SIG-M5 treated with dmso at 0.1 percent for 504 hours (cell line): ENCODE data around the gene PRMT1.
"Not testable (repeated sequence)": the region's sequence is repeated elsewhere in the genome, so short reads cannot be mapped to it uniquely, and the experiment has no call there.

ENCODE experiments used
- DNase-seq: peaks from one replicate; lab custom pipeline; 2025; ENCODE audit not compliant: unreplicated experiment; lab: John Stamatoyannopoulos, UW

The PRMT1 gene

DNA sequence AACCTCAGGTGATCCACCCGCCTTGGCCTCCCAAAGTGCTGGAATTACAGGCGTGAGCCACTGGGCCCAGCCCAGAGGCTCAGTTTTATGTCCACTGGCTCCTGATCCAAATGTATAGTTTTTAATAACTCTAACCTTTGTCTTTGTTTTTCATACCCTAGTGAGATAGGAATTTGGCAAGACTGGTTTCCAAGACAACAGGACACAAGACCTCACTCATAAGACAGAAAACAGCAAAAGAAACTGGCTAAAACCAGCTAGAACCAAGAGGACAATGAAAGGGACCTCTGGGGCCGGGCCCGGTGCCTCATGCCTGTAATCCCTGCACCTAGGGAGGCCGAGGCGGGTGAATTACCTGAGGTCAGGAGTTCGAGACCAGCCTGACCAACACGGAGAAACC lies 41.4 kb downstream of the PRMT1 start:
- no peak for DNase-seq

DNA sequence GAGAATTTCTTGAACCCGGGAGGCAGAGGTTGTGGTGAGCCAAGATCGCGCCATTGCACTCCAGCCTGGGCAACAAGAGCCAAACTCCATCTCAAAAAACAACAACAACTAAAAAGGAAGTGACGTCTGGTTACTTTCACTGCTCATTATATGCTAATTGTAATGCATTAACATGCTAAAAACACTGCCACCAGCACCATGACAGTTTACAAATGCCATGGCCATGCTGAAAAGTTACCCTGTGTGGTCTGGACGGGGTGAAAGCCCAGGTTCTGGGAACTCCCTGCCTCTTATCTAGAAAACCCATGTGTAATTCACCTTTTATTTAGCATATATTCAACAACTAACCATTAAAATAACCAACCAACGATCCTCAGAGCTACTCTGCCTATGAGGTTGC lies 41.9 kb downstream of the PRMT1 start:
- no peak for DNase-seq

DNA sequence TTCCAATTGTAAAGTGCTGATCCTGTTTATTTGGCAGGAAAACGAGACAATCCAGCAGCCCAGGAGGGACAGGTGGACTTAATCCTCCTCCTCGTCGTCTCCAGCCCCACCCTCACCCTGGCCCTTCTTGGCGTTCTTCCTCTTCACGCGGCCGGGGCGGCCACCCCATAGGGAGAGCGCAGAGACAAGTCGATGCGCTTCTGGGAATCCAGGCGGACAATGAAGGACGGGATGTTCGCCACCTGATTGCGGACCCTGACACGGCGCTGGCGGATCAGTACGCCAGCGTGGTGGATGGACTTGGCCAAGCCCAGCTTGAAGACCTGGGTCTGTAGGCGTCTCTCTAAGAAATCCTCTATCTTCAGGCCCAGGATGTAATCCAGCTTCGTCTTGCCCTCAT lies 42.3 kb downstream of the PRMT1 start:
- DNase-seq, result not testable (repeated sequence)

DNA sequence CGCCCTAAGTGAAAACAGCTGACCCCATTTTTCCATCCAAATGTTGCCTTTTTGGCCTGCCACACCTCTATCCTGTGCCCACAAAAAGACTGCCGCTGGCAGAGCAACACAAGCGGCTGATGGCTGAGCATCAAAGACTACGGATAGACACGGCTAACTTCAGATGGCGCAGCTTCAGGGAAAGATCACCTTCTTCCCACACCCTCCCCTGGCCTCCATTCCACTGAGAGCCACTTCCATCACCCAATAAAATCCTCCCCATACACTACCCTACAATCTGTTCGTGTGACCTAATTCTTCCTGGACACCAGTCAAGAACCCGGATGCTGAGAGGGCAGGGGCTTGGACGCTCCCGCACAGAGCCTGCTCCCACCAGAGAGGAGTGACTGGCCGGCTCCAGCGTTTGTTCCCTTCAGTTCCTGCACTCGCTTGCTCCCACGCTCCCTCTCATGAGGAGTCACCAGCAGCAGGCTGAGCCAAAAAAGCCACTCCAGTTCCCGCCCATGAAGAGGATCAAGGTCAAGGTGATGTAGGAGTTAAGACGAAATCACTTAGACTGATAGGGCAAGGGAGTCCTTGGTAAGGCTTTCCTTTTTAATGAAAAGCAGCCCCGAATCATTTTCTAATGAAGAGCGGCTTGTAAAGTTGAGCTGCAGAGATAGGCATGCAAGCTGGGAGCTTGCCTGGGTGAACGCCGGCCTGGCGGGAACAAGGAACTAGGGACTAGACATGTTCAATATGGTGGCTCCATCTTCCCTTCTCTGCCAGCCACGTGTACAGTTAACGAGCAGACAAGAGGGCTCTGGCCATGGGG lies 50.4 kb downstream of the PRMT1 start:
- DNase-seq, result no peak

DNA sequence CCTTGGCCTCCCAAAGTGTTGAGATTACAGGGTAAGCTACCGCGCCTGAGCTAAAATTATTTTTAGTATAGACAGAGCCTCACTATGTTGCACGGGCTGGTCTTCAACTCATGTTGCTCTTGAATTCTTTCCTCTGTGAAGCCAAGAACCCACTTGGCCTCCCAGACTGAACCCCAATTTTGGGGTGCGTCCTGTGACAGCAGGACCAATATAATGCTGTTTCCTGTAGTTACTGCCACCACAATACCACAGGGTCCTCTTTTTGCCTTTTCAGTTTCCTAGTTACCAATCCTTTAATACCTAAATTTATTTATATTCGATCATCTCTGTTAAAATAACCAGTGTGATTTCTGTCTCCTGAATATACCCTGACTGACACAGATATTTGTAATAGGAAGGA lies 53.1 kb downstream of the PRMT1 start:
- DNase-seq, result no peak
